HG03469 (cell line): ENCODE measurements around the gene NOL4L.
"Not testable (repeated sequence)": the region's sequence is repeated elsewhere in the genome, so short reads cannot be mapped to it uniquely, and the experiment has no call there.

Experiments used
- ATAC-seq: cut with Tn5 transposase; IDR thresholded peaks from one replicate; pipeline ENCODE4 v1.9.1; 2021; ENCODE audit warnings: mild to moderate bottlenecking, moderate library complexity, moderate number of reproducible peaks; ENCODE audit not compliant: unreplicated experiment

Gene NOL4L

DNA sequence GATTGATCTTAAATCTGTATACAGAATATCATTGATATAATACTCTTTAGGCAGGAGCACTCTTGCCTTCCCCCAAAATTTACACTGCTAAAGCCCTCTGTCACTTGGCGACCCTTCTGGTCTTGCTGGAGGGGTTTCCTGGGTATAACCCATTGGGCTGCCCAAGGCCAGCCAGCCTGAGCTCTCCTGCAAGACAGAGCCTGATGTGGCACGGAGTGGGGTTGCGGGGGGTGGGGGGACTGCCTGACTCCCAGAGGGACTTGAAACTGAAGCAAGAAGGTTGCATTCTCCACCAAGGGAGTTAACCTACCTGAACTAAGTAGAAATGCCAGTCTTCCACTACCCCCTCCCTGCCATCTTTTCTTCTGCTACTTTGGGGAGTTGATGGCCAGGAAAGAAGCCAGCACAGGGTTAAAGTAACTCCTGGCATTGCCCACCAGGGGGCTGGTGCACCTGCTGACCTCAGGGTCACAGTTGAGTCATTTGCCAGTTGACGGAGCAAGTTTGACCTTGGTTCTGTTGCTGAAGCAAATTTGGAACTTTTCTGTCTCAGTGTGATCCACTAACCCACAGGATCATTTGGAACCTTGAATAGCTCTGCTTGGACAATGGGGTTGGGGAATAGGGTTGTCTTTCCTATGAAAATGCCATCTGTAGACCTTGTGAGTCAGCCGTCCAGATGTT lies 147.6 kb downstream of the NOL4L start:
- no peak for ATAC-seq

DNA sequence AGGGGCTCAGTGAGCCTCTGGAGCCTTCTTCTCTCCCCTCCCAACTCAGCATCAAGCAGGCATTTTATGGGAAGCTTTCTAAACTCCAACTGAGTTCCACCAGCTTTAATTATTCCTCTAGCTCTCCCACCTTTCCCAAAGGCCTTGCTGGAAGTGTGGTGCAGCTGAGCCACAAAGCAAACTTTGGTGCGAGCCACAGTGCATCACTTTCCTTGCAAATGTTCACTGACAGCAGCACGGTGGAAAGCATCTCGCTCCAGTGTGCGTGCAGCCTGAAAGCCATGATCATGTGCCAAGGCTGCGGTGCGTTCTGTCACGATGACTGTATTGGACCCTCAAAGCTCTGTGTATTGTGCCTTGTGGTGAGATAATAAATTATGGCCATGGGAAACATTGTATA lies 148.2 kb downstream of the NOL4L start:
- ATAC-seq, result no peak

DNA sequence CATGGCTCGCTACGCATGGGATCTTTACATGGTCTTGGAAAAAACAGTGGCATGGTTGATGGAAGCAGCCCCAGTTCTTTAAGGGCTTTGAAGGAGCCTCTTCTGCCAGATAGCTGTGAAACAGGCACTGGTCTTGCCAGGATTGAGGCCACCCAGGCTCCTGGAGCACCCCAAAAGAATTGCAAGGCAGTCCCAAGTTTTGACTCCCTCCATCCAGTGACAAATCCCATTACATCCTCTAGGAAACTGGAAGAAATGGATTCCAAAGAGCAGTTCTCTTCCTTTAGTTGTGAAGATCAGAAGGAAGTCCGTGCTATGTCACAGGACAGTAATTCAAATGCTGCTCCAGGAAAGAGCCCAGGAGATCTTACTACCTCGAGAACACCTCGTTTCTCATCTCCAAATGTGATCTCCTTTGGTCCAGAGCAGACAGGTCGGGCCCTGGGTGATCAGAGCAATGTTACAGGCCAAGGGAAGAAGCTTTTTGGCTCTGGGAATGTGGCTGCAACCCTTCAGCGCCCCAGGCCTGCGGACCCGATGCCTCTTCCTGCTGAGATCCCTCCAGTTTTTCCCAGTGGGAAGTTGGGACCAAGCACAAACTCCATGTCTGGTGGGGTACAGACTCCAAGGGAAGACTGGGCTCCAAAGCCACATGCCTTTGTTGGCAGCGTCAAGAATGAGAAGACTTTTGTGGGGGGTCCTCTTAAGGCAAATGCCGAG lies 148.8 kb downstream of the NOL4L start:
- no peak for ATAC-seq

DNA sequence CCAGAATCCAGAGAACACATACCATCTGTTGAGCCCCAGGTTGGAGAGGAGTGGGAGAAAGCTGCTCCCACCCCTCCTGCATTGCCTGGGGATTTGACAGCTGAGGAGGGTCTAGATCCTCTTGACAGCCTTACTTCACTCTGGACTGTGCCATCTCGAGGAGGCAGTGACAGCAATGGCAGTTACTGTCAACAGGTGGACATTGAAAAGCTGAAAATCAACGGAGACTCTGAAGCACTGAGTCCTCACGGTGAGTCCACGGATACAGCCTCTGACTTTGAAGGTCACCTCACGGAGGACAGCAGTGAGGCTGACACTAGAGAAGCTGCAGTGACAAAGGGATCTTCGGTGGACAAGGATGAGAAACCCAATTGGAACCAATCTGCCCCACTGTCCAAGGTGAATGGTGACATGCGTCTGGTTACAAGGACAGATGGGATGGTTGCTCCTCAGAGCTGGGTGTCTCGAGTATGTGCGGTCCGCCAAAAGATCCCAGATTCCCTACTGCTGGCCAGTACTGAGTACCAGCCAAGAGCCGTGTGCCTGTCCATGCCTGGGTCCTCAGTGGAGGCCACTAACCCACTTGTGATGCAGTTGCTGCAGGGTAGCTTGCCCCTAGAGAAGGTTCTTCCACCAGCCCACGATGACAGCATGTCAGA lies 149.6 kb downstream of the NOL4L start:
- ATAC-seq, result no peak

DNA sequence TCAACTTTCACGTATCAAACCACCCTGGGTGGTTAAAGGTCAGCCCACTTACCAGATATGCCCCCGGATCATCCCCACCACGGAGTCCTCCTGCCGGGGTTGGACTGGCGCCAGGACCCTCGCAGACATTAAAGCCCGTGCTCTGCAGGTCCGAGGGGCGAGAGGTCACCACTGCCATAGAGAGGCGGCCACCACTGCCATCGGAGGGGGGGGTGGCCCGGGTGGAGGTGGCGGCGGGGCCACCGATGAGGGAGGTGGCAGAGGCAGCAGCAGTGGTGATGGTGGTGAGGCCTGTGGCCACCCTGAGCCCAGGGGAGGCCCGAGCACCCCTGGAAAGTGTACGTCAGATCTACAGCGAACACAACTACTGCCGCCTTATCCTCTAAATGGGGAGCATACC lies 150.7 kb downstream of the NOL4L start:
- no peak for ATAC-seq

- no peak for ATAC-seq
Measured at GRCh38 chr20:32433311-32434021, 151.7 kb downstream of the NOL4L start.

DNA sequence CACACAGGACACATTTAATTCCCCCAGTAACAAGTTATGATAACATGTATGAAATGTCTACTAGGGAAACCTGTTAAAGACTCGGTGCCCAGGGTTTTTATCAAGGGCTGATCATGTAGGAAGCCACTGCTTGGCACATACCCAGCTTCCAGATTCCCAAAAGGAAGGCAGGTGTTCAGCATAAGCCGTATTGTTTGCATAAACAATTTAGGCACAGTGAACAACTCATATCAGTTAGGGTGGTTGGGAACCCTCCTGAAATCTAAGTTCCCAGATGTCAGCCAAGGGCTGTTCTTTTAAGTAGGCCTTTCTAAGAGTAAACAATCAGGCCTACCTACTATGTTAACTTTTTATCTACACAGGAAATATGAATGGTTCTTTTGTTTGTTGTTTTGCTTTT lies 152.9 kb downstream of the NOL4L start:
- ATAC-seq, result no peak

DNA sequence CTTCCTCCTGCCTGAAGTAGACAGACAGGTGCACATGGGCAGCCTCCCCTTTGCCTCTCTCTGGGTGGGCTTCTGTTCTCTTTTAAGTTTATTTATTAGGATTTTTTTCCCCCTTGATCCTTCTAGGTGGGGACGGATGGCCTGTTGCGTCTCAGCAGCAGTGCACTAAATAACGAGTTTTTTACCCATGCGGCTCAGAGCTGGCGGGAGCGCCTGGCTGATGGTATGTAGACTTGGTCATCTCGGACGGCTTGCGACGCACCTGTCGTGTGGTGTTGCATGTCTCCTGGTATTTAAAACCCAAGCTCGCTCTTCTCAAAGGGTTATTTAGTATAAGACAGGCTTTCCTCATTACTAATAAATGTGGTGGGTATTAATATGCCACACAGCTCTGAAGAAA lies 153.7 kb downstream of the NOL4L start:
- ATAC-seq, result no peak

DNA sequence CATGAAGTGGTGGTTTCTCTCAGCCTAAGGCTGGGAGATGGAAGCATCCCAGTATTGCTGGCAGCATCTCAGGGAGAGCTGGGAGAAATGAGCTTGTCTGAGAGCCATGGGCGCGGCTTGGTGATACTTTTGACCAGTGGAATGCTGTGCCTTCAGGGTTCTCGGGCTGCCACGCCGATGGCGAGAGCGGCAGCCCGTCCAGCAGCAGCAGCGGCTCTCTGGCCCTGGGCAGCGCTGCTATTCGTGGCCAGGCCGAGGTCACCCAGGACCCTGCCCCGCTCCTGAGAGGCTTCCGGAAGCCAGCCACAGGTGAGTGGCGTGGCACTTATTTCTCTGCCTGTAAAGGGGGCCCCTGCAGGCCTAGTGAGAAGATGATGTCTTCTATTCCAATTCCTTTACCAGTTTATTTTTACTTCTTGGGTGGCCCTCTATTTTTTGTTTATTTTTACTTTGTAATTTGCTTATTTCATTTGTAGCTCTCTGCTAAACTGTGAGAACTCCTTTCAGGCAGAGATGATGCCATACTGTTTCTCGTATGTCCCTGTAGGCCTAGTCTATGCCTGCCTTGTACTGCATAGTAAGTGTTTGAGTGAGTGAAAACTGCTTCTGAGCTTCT lies 155.3 kb downstream of the NOL4L start:
- no peak for ATAC-seq

DNA sequence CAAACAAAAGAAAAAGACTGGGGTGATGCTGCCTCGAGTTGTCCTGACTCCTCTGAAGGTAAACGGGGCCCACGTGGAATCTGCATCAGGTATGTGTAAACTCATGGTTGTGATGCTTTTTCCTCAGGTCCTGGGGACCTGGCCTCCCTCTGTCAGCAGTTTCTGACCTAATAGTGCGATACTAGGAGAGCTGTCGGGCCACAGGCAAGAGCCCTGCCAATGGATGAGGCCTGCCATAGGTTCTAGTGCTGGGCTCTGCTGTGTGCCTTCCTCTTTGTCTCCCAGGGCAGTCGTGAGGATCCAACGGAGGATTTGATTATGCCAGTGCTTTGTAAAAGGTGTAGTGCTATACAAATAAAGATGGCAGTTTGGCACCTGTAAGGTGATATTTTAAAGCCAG lies 155.8 kb downstream of the NOL4L start:
- ATAC-seq, result no peak

DNA sequence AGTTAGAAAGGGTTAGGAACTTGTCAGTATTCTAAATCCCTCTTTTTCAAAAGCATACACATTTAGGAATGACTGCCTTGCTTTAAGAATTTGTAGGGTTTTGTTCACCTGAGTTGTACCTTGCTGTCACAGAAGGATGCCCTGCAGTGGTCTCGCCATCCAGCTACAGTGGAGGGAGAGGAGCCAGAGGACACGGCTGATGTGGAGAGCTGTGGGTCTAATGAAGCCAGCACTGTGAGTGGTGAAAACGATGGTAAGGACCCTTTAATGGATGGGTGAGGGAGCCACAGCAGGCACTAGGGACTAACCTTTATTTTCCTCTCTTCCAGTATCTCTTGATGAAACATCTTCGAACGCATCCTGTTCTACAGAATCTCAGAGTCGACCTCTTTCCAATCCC lies 157.1 kb downstream of the NOL4L start:
- ATAC-seq, result no peak

- ATAC-seq, result no peak
Measured at GRCh38 chr20:32421290-32421689, 163.8 kb downstream of the NOL4L start.

DNA sequence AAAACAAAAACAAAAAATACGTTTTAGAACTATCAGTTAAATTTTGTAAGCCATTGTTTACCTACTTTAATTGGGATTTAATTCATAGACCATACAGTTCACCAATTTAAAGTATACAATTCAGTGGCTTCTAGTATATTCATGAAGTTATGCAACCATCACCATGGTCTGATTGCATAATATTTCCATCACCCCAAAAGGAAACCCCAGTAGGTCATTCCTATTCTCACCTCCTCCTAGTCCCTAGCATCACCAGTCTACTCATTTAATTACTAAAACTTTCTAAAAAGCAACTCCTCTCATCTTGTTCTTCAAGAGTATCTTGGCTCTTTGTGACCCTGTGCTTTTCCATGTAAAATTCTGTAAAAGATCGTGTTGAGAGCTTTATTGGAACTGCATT lies 166.8 kb downstream of the NOL4L start:
- no peak for ATAC-seq

GRCh38 chr20:32416206-32416605 lies 168.9 kb downstream of the NOL4L start:
- ATAC-seq, result no peak

DNA sequence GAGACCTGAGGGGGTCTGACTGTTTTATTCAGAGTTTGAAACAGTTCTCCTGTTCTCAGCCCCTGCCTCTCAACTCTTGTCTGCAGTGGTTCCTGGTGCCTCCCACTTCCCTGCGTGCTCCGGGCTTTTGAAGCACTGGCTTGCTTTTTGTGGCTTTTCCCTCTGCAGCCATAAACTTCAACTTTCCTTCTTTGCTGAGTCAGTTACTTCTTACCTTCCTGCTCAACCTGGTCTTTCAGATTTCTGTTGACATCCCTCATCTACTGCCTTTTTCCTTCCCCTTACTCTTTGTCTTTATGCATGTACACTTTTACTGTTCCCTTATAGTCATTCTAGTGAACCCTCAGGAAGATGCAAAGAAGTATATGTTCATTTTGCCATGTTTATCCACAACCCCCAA lies 169.6 kb downstream of the NOL4L start:
- no peak for ATAC-seq

GRCh38 chr20:32411955-32412706 lies 173.0 kb downstream of the NOL4L start:
- ATAC-seq, result no peak

DNA sequence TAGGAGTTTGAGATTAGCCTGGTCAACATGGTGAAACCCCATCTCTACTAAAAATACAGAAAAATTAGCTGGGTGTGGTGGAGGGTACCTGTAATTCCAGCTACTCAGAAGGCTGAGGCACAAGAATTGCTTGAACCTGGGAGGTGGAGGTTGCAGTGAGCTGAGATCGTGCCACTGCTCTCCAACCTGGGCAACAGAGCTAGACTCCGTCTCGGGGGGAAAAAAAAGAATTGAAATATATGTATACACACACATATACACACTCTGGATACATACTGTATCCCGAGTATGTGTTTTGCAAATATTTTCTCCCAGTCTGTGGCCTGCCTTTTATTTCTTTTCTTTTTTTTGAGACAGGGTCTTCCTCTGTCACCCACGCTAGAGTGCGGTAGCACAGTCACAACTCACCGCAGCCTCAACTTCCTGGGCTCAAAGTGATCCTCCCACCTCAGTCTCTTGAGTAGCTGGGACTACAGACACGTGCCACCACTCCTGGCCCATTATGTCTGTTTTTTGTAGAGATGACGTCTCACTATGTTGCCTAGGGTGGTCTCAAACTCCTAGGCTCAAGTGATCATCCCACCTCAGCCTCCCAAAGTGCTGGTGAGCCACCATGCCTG lies 177.9 kb downstream of the NOL4L start:
- not testable (repeated sequence) for ATAC-seq

GRCh38 chr20:32406701-32407100 lies 178.4 kb downstream of the NOL4L start:
- no peak for ATAC-seq

GRCh38 chr20:32404017-32404416 lies 181.1 kb downstream of the NOL4L start:
- ATAC-seq, result no peak

GRCh38 chr20:32400476-32400875 lies 184.7 kb downstream of the NOL4L start:
- no peak for ATAC-seq
